ENCODE data around the gene TPCN2. TPM values are rescaled to one million over a fixed set of nuclear protein-coding genes. Genes with fewer than 3 reads are reported as not detected.

Gene TPCN2
- total RNA-seq, 2 donors from 2014 or later, result 17.6 to 31.0 TPM

DNA sequence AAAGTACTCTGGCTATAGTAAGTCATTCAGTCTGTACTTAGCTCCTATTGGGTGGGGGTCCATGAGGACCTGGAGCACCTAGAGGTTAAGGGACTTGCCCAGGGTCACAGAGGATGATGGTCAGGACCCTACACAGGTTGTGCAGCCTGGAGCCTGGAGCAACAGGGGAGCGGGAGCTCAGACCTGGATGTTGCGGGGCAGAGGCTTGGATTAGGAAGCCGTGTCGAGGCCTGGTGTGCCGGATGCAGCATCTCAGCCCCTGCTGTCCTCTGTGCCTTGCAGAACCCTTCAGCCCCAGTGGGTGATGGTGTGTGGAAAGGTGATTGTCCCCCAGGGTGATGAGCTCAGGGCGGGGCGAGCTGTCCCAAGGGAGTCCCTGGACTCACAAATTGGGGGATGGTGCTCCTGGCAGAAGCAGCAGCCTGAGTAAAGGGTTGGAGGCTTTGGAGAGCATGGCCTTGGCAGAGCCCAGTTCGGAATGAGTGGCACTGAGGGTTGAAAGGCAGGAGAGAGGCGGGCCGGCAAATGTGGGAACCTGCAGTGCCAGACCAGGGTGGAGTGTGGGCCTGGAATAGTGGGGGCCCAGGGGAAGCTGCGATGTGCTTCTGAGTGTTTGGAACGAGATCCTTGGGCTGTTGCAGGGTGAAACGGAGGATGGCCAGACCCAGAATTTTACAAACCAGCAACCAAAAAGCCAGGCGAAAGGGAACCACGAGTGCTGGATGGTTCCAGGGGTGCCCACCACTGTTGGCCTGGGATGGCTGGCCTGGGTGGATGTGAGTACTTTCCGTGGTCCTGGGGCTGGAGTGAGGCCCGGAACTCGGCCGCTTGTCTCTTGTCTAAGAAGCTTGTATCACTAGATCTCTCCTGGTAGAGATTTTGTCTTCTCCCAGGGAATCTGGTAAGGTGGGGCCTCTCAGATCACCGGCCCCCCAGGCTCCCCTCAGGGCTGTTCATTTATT lies 2.9 kb downstream of the TPCN2 start:
- DNase-seq (ENCODE audit: low spot score), result no peak
- H3K27me3 ChIP-seq (replicated peaks; ENCODE audit: insufficient read depth), result no peaks in the 10 kb centered on the region
- intact Hi-C loops (cut with DNase I), result loop anchor here (5.0 kb wide), 1 partner anchor 36 kb away; no protein-coding TSS in a partner anchor
- no peak overlapping the region for H3K4me3 ChIP-seq
- H3K9me3 ChIP-seq, result no peaks in the 10 kb centered on the region
- TF ChIP-seq, protein P1, sequence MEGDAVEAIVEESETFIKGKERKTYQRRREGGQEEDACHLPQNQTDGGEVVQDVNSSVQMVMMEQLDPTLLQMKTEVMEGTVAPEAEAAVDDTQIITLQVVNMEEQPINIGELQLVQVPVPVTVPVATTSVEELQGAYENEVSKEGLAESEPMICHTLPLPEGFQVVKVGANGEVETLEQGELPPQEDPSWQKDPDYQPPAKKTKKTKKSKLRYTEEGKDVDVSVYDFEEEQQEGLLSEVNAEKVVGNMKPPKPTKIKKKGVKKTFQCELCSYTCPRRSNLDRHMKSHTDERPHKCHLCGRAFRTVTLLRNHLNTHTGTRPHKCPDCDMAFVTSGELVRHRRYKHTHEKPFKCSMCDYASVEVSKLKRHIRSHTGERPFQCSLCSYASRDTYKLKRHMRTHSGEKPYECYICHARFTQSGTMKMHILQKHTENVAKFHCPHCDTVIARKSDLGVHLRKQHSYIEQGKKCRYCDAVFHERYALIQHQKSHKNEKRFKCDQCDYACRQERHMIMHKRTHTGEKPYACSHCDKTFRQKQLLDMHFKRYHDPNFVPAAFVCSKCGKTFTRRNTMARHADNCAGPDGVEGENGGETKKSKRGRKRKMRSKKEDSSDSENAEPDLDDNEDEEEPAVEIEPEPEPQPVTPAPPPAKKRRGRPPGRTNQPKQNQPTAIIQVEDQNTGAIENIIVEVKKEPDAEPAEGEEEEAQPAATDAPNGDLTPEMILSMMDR (IDR thresholded peaks at IDR 0.05), result no peak
- TF ChIP-seq POLR2AphosphoS5 (IDR thresholded peaks at IDR 0.05) (no peak), POLR2A (IDR thresholded peaks at IDR 0.05) (no peak)
- H3K27ac ChIP-seq, result peak overlapping the region; percentile 54 to 87
- H3K4me1 ChIP-seq (replicated peaks), result peaks cover 16% of the 10 kb centered on the region
- H3K36me3 ChIP-seq, result no peaks in the 10 kb centered on the region
- WGBS, result 72% methylated on average over 20 of the region's 20 CpGs

DNA sequence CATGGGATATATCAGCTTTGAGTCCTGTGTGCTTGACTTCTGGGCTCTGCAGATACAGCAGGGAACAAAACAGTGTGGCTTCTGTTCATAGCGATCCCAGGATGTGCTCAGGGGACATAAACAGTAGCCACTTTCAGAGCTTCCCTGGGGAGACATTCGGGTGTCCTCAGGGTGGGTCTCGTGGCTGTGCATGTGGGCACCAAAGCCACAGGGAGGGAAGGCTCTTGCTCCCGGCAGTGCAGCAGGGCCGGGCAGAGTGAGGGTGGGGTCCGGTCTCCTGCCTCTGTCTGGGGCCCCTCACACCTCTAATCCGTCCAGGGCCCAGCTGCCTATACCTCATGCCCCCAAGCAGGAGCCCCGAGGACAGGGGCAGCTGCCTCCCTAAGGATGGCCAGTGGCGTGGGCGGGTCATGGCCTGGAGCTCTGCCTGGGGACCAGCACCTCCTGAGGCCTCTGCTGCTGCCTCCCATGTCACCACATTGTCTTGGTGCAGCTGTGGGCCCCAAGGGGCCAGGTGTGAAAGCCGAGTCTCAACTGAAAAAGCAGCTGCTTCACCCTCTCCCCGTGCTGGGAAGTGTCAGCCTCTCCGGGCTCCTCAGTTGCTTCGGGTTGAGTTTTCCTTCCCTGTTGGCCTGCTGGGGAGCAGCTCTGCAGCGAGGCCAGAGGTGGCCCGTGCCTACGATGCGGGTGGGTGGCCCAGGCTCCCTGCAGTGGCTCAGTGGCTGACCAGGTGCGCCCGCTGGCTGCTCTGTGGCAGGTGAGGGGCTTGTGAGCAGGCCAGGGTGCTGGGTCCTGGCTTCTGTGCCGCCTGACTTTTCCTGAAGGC lies 3.8 kb downstream of the TPCN2 start:
- no peaks in the 10 kb centered on the region for H3K27me3 ChIP-seq (replicated peaks; ENCODE audit: insufficient read depth)
- 68% methylated on average over 21 of the region's 21 CpGs for WGBS
- DNase-seq (ENCODE audit: low spot score), result no peak
- H3K36me3 ChIP-seq, result no peaks in the 10 kb centered on the region
- peaks cover 16% of the 10 kb centered on the region for H3K4me1 ChIP-seq (replicated peaks)
- H3K9me3 ChIP-seq, result no peaks in the 10 kb centered on the region
- H3K27ac ChIP-seq, result peak overlapping the region; percentile 54 to 87
- intact Hi-C loops (cut with DNase I), result loop anchor here (5.0 kb wide), 1 partner anchor 35 kb away; no protein-coding TSS in a partner anchor
- no peak for TF ChIP-seq POLR2AphosphoS5 (IDR thresholded peaks at IDR 0.05)
- TF ChIP-seq, protein P1 (IDR thresholded peaks at IDR 0.05), result no peak
- no peak for TF ChIP-seq POLR2A (IDR thresholded peaks at IDR 0.05)
- H3K4me3 ChIP-seq, result no peak overlapping the region

DNA sequence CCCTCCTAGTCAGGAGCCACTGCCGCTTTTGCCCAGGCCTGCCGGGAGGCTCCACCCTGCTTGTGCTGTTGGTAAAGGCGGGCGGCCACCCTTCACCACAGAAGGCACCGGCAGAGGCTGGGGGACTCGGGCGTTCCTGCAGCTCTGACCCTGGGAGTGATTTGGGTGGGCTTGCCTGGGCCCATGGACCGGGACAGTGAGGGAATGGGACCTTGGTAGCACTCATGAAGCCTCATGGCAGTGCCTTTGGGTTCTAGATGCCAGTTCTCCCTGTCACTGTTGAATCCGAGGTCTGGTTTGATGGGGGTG lies 4.4 kb downstream of the TPCN2 start:
- Histone ChIP-seq H3K9me3 (no peaks in the 10 kb centered on the region), H3K27ac (peak overlapping the region; percentile 37 to 54), H3K4me1 (replicated peaks) (peaks cover 16% of the 10 kb centered on the region), H3K4me3 (no peak overlapping the region), H3K36me3 (no peaks in the 10 kb centered on the region), H3K27me3 (replicated peaks; ENCODE audit: insufficient read depth) (no peaks in the 10 kb centered on the region)
- TF ChIP-seq, protein P1 (IDR thresholded peaks at IDR 0.05), result no peak
- no peak for TF ChIP-seq POLR2A (IDR thresholded peaks at IDR 0.05)
- TF ChIP-seq POLR2AphosphoS5 (IDR thresholded peaks at IDR 0.05), result no peak
- intact Hi-C loops (cut with DNase I), result loop anchor here (5.0 kb wide), 1 partner anchor 34 kb away; no protein-coding TSS in a partner anchor
- no peak for DNase-seq (ENCODE audit: low spot score)
- WGBS, result 68% methylated on average over 9 of the region's 9 CpGs

GRCh38 chr11:69053546-69054396 lies 5.0 kb downstream of the TPCN2 start:
- DNase-seq (ENCODE audit: low spot score), result no peak
- no peaks in the 10 kb centered on the region for H3K27me3 ChIP-seq (replicated peaks; ENCODE audit: insufficient read depth)
- H3K9me3 ChIP-seq, result no peaks in the 10 kb centered on the region
- WGBS, result 81% methylated on average over 35 of the region's 35 CpGs
- no peaks in the 10 kb centered on the region for H3K36me3 ChIP-seq
- H3K27ac ChIP-seq, result peak overlapping the region in 1 of 2 donors; percentile 37
- H3K4me3 ChIP-seq, result no peak overlapping the region
- intact Hi-C loops (cut with DNase I), result loop anchor here (5.0 kb wide), 1 partner anchor 34 kb away; no protein-coding TSS in a partner anchor
- no peak for TF ChIP-seq POLR2A (IDR thresholded peaks at IDR 0.05)
- H3K4me1 ChIP-seq (replicated peaks), result peaks cover 16% of the 10 kb centered on the region
